ENCODE results near the gene RHOT1. TPM values are rescaled to one million over a fixed set of nuclear protein-coding genes. Genes with fewer than 3 reads are reported as not detected.

Gene RHOT1
- total RNA-seq: 43.8 and 46.7 TPM in 2 replicates

DNA sequence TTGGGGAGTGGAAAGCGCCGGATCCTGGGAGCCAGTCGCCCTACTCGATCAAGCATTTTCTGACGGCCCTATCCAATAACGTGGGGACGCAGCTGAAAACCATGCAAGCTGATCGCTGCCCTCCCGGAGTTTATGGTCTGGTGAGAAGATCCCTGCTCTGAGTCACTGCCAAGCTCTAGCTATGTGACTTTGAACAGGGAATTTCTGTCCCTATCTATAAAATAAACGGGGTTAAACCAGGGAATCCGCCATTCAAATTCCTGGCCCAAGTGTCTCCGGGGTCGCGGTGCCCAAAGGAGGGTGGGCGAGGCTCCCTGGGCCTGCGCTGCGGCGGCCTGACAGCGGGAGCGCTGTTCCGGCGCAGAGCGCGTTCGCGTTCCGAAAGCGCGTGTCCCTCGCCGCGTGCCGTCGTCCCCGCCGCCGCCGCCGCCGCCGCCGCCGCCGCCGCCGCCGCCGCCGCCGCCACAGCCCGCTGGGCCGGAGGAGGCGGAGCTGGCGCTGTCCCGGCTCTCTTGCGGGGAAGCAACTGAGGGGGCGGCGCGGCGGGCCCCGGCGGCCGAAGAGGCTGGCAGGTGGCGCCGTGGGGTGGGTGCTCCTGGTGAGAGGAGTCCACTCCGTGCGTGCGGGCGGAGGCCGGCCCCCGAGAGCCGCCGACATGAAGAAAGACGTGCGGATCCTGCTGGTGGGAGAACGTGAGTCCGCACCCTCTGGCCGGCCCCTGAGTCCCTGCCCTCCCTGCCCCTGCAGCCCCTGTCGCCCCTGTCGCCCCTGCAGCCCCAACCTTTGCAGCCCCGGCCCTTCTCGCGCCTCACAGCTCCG is at the start of gene RHOT1:
RHOT1 (plus strand) TSS at position 465 of the 819 bp plus-strand sequence; CDS start at position 656, 191 bp downstream.

DNA sequence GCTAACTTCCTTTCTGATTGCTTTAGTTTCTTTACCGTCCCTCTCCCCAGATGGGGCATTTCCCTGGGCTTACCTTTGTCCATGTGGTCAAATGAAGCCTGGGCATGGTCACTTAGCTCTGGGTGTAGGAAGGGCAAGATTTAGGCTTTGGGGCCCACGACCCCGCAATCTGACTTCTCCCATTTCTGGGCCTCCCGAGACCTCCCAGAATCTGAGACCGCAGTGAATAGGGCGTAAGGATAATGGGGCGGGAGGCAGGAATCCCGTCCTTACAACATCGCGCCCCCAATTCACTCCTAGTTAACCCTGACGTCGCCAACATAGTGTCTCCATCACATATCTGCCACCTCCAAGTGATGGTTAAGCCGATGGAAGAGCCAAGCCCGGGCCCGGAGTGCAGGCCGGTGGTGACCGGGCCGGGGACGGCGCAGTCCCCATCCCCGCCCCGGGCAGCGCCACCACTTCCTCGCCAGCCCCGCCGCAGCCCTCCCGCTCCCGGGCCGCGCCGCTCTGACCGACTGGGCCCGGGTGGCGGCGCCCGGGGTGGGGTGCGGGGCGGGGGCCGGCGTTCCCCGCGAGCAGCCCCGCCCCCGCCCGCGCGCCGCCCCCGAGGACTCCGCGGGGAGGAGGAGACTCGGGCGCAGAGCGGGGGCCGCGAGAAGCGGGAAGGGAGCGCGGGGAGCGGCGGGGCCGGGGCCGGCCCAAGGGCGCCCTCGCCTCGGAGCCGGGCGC is 123.1 kb downstream of the RHOT1 start, which contains the start of gene RHBDL3:
RHBDL3 (plus strand) TSS at position 641 of the 732 bp plus-strand sequence. CDS start 358 bp downstream, outside the sequence.

Other genes with a start within 250 kb of the RHOT1 start
- gene UTP6, start 240.8 kb upstream of the RHOT1 start, total RNA-seq: 31.9 and 39.6 TPM in 2 replicates
- gene SUZ12, start 205.5 kb upstream of the RHOT1 start, total RNA-seq: 10.6 and 26.0 TPM in 2 replicates
- 11.9 and 18.2 TPM in 2 replicates for gene LRRC37B, start 135.1 kb upstream of the RHOT1 start, total RNA-seq
- under 0.01 and 0.33 TPM in 2 replicates for gene RHBDL3, start 123.3 kb downstream of the RHOT1 start, total RNA-seq
- 12.6 and 21.8 TPM in 2 replicates for gene C17orf75, start 199.7 kb downstream of the RHOT1 start, total RNA-seq
- gene ZNF207, start 207.7 kb downstream of the RHOT1 start, total RNA-seq: 91.3 and 114 TPM in 2 replicates